H1 (cell line): ENCODE results near the gene NCK1. TPM values are rescaled to one million over a fixed set of nuclear protein-coding genes. Genes with fewer than 3 reads are reported as not detected.

Experiments
- CTCF ChIA-PET: fragments of 300-600 bp; sonication (Branson Sonifier 250); formaldehyde crosslinking; loops from one replicate; lab custom pipeline; 2021; ENCODE audit not compliant: partially characterized antibody; lab: Charles Lee
- POLR2A ChIA-PET: fragments of 300-600 bp; sonication (Branson Sonifier 250); formaldehyde crosslinking; loops from one replicate; lab custom pipeline; 2021; ENCODE audit warnings: inconsistent platforms; ENCODE audit not compliant: partially characterized antibody; lab: Charles Lee
- DNase-seq, 2 experiments: peaks; one replicate each; pipeline versions ENCODE4 v3.0.0 to v3.0.0-alpha.2; 2010 to 2022; ENCODE audit warnings: low spot score in 2 of 2, low read depth in 1 of 2, mixed read lengths in 1 of 2
- FAIRE-seq: peaks from 2 replicates; lab custom pipeline; 2011; peaks lifted over from hg19 to GRCh38; lab: Jason Lieb, UNC
- H2AFZ ChIP-seq: 2 replicates; pipeline ENCODE4 v1.8.1; 2012; ENCODE audit warnings: low read length, inconsistent platforms
- H2AK5ac ChIP-seq: 2 replicates; pipeline ENCODE4 v1.6.1; 2013; ENCODE audit warnings: low read depth, low read length
- H2BK120ac ChIP-seq: replicated peaks from 2 replicates; pipeline ENCODE3; 2013; ENCODE audit warnings: low read depth, low read length, inconsistent platforms
- H2BK12ac ChIP-seq: 2 replicates; pipeline ENCODE4 v1.6.1; 2013; ENCODE audit warnings: low read depth, low read length
- H2BK15ac ChIP-seq: 2 replicates; pipeline ENCODE4 v1.6.1; 2013; ENCODE audit warnings: low read length
- H2BK20ac ChIP-seq: 2 replicates; pipeline ENCODE4 v1.6.1; 2013; ENCODE audit warnings: low read length
- H2BK5ac ChIP-seq: 2 replicates; pipeline ENCODE4 v1.6.1; 2013; ENCODE audit warnings: low read depth, low read length
- H3K14ac ChIP-seq: 2 replicates; pipeline ENCODE4 v1.6.1; 2013; ENCODE audit warnings: inconsistent platforms; ENCODE audit not compliant: insufficient read length
- H3K18ac ChIP-seq: 2 replicates; pipeline ENCODE4 v1.6.1; 2013; ENCODE audit warnings: low read length; ENCODE audit errors: extremely low read depth
- H3K23ac ChIP-seq: 2 replicates; pipeline ENCODE4 v1.6.1; 2013; ENCODE audit warnings: inconsistent platforms; ENCODE audit not compliant: insufficient read length
- H3K23me2 ChIP-seq: 2 replicates; pipeline ENCODE4 v1.6.1; 2013; ENCODE audit warnings: low read depth, low read length
- H3K27ac ChIP-seq: 2 replicates; pipeline ENCODE4 v1.6.1; 2011; ENCODE audit warnings: low read depth, low read length, inconsistent platforms
- H3K27me3 ChIP-seq, 4 experiments: replicated peaks in 1 of 4; 1 replicate in 1 of 4; 2 replicates in 3 of 4; pipeline versions ENCODE4 v1.6.1 to v1.8.1; 2011 to 2013; ENCODE audit warnings: low read length in 3 of 4, mild to moderate bottlenecking in 3 of 4, inconsistent platforms in 2 of 4, mixed read lengths in 2 of 4, moderate library complexity in 1 of 4; ENCODE audit not compliant: control insufficient read depth in 3 of 4, insufficient read depth in 3 of 4; ENCODE audit errors: extremely low read depth in 1 of 4
- H3K36me3 ChIP-seq, 4 experiments: 2 replicates each; pipeline versions ENCODE4 v1.6.1 to v1.8.1; 2011 to 2013; ENCODE audit warnings: mild to moderate bottlenecking in 4 of 4, low read length in 3 of 4, moderate library complexity in 2 of 4, control low read depth in 1 of 4, inconsistent platforms in 1 of 4; ENCODE audit not compliant: insufficient read depth in 4 of 4, control insufficient read depth in 2 of 4
- H3K4ac ChIP-seq: replicated peaks from 2 replicates; pipeline ENCODE3; 2013; ENCODE audit warnings: low read length, low read depth, mixed read lengths, inconsistent platforms; ENCODE audit not compliant: insufficient read length
- H3K4me1 ChIP-seq, 4 experiments: replicated peaks in 1 of 4; 1 replicate in 1 of 4; 2 replicates in 3 of 4; pipeline versions ENCODE4 v1.6.1 to v1.8.1; 2011 to 2013; ENCODE audit warnings: low read length in 3 of 4, inconsistent platforms in 2 of 4, mixed read lengths in 1 of 4; ENCODE audit not compliant: insufficient read depth in 4 of 4, control insufficient read depth in 3 of 4
- H3K4me2 ChIP-seq, 2 experiments: 2 replicates each; pipeline versions ENCODE4 v1.6.1 to v1.8.1; 2011 to 2013; ENCODE audit warnings: low read depth in 2 of 2, low read length in 2 of 2, control low read depth in 1 of 2, inconsistent platforms in 1 of 2, mild to moderate bottlenecking in 1 of 2; ENCODE audit not compliant: insufficient read depth in 1 of 2
- H3K4me3 ChIP-seq, 4 experiments: fragments of 200-600, 300-600 bp in 1 of 4; sonication (generic), shearing (Covaris generic), sonication (Bioruptor Twin) in 1 of 4; 2 replicates each; pipeline versions ENCODE4 v1.5.1 to v1.8.1; 2011 to 2016; ENCODE audit warnings: low read length in 4 of 4, low read depth in 3 of 4, control low read depth in 2 of 4, inconsistent platforms in 2 of 4, mild to moderate bottlenecking in 2 of 4, mixed read lengths in 1 of 4, moderate library complexity in 1 of 4; ENCODE audit not compliant: insufficient read depth in 2 of 4; ENCODE audit errors: extremely low read depth in 1 of 4
- H3K56ac ChIP-seq: replicated peaks from 2 replicates; pipeline ENCODE3; 2013; ENCODE audit warnings: low read depth, mild to moderate bottlenecking, mixed read lengths, low read length, inconsistent platforms; ENCODE audit not compliant: insufficient read length
- H3K79me1 ChIP-seq: 2 replicates; pipeline ENCODE4 v1.6.1; 2013; ENCODE audit warnings: low read depth, low read length, control low read depth
- H3K79me2 ChIP-seq, 2 experiments: 2 replicates each; pipeline versions ENCODE4 v1.6.1 to v1.8.1; 2012 to 2013; ENCODE audit warnings: low read length in 2 of 2, mild to moderate bottlenecking in 2 of 2, inconsistent platforms in 1 of 2; ENCODE audit not compliant: insufficient read depth in 2 of 2, control insufficient read depth in 1 of 2
- H3K9ac ChIP-seq, 4 experiments: replicated peaks in 1 of 4; 1 replicate in 1 of 4; 2 replicates in 3 of 4; pipeline versions ENCODE4 v1.6.1 to v1.8.1; 2011 to 2013; ENCODE audit warnings: low read depth in 3 of 4, low read length in 3 of 4, control low read depth in 2 of 4, mild to moderate bottlenecking in 2 of 4, moderate library complexity in 2 of 4, inconsistent platforms in 1 of 4; ENCODE audit errors: extremely low read depth in 1 of 4
- H3K9me3 ChIP-seq, 2 experiments: 2 replicates each; pipeline versions ENCODE4 v1.6.1 to v1.8.1; 2012 to 2013; ENCODE audit warnings: mild to moderate bottlenecking in 2 of 2, moderate library complexity in 2 of 2, control low read depth in 1 of 2, inconsistent platforms in 1 of 2, low read depth in 1 of 2, low read length in 1 of 2, mixed read lengths in 1 of 2; ENCODE audit not compliant: insufficient read depth in 2 of 2
- H4K20me1 ChIP-seq, 2 experiments: replicated peaks in 1 of 2; 2 replicates each; pipeline versions ENCODE3 to v1.8.1; 2011 to 2013; ENCODE audit warnings: inconsistent platforms in 2 of 2, low read length in 2 of 2, mild to moderate bottlenecking in 1 of 2; ENCODE audit not compliant: insufficient read depth in 2 of 2, control insufficient read depth in 1 of 2
- H4K5ac ChIP-seq: 2 replicates; pipeline ENCODE4 v1.6.1; 2013; ENCODE audit warnings: low read length, low read depth, mixed read lengths, inconsistent platforms; ENCODE audit not compliant: insufficient read length
- H4K8ac ChIP-seq: 2 replicates; pipeline ENCODE4 v1.8.0; 2013; ENCODE audit warnings: mild to moderate bottlenecking, moderate library complexity, low read length, inconsistent platforms; ENCODE audit not compliant: insufficient read depth; ENCODE audit errors: extremely low read depth
- H4K91ac ChIP-seq: replicated peaks from 2 replicates; pipeline ENCODE3; 2013; ENCODE audit warnings: low read length, mixed read lengths, inconsistent platforms; ENCODE audit not compliant: insufficient read length
- CBX5 ChIP-seq: fragments of 300-800, 300-1000 bp; sonication (generic); IDR thresholded peaks from 2 replicates; pipeline ENCODE4 v1.7.1; 2016; ENCODE audit warnings: antibody characterized with exemption, low read length, low read depth
- SIX5 ChIP-seq: IDR thresholded peaks from 2 replicates; pipeline ENCODE4 v1.6.1; 2011; ENCODE audit warnings: mild to moderate bottlenecking, low read depth, low read length
- WGBS, 2 experiments: shearing (Covaris generic) in 1 of 2; methylation state at CpG; one replicate each; pipeline versions ENCODE4 v1.1.6 to v1.1.7; 2013 to 2015; ENCODE audit warnings: low lambda C conversion rate in 2 of 2, mixed read lengths in 2 of 2, inconsistent platforms in 1 of 2, low coverage in 1 of 2, missing lambda C conversion rate in 1 of 2; ENCODE audit not compliant: insufficient replicate concordance in 2 of 2, insufficient coverage in 1 of 2, insufficient read length in 1 of 2; ENCODE audit errors: extremely low coverage in 1 of 2, missing lambda C conversion rate in 1 of 2; 5-methylcytosine and 5-hydroxymethylcytosine counted together
- polyA plus RNA-seq, 7 experiments: library from polyadenylated mRNA; depleted of rRNA in 3 of 7; stranded (reverse) in 5 of 7; unstranded in 2 of 7; fragments of >200 nt in 5 of 7; fragments of 200-250 nt in 2 of 7; gene quantifications; 1 replicate in 5 of 7; 2 replicates in 1 of 7; 4 replicates in 1 of 7; pipeline versions ENCODE4 v1.2.1 to v1.2.3, GENCODE V29; 2011 to 2013; ENCODE audit warnings: missing spikeins in 2 of 7, mixed read lengths in 2 of 7
- total RNA-seq: library from RNA; stranded (reverse); fragmentation: NEBNext Ultra II Directional; extraction: Animal tissue kit (Norgen Biotek cat#: 25700); gene quantifications from 2 replicates; pipeline ENCODE4 v1.2.1, GENCODE V29; 2021
- TF ChIP-seq, protein P1 (sequence below): IDR thresholded peaks from 2 replicates; pipeline ENCODE4 v1.6.1; 2011; ENCODE audit warnings: low read length, improper control_type of control experiment

The NCK1 gene
- total and polyA plus RNA-seq, 2 of the 8 experiments (the other 6 are each of a cell fraction or from before 2014, with no cell fraction given) = 10.0 to 28.5 TPM

DNA sequence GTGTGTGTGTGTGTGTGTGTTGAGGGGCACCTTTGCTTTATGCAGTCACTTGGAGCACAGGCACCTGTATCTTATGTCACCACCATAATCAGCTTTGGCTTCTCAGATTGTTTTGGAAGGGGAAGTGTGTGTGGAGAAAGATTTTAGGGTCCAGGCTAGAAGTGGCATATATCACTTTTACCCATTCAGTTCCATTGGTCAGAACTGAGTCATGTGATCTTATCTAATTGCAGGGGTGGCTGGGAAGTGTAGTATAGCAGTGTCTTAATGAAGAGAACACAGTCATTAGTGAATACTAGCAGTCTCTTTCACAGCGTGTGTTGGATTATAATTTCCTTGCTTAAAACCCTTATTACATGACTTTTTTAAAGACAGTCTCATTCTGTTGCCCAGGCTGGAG is 20.6 kb downstream of the NCK1 start:
- no peak for FAIRE-seq
- Histone ChIP-seq H2AFZ (no peak overlapping the region), H3K14ac (no peak overlapping the region), H4K20me1 (peaks cover 0 to 1% of the 10 kb centered on the region in 2 experiments), H2BK20ac (no peak overlapping the region), H4K5ac (no peak overlapping the region), H2BK5ac (no peak overlapping the region), H4K8ac (no peak overlapping the region), H2BK12ac (no peak overlapping the region), H4K91ac (no peak overlapping the region), H3K9me3 (no peaks in the 10 kb centered on the region), H3K36me3 (no peaks in the 10 kb centered on the region), H3K4me1 (no peaks in the 10 kb centered on the region), H3K79me2 (peaks cover 7 to 87% of the 10 kb centered on the region in 2 experiments; a peak in 3 of 4 replicates), H3K4me2 (no peak overlapping the region), H3K4me3 (no peak overlapping the region), H3K23ac (no peak overlapping the region), H3K4ac (no peak overlapping the region), H2AK5ac (no peak overlapping the region), H3K27ac (no peak overlapping the region), H3K9ac (no peak overlapping the region), H3K79me1 (peaks cover 7% of the 10 kb centered on the region), H3K27me3 (no peaks in the 10 kb centered on the region), H2BK120ac (no peak overlapping the region), H3K56ac (no peak overlapping the region), H3K23me2 (no peaks in the 10 kb centered on the region), H2BK15ac (no peak overlapping the region), H3K18ac (no peak overlapping the region)
- 89% methylated on average over 1 of the region's 1 CpG; no CpG with 5 or more reads in 1 of the 2 experiments for WGBS, 2 experiments
- no peak for DNase-seq
- TF ChIP-seq SIX5 (peak; percentile 40; the same call in 1 of the 2 replicates), CBX5 (no peak)
- TF ChIP-seq, protein P1, sequence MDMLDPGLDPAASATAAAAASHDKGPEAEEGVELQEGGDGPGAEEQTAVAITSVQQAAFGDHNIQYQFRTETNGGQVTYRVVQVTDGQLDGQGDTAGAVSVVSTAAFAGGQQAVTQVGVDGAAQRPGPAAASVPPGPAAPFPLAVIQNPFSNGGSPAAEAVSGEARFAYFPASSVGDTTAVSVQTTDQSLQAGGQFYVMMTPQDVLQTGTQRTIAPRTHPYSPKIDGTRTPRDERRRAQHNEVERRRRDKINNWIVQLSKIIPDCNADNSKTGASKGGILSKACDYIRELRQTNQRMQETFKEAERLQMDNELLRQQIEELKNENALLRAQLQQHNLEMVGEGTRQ = peak; percentile 68
- ChIA-PET POLR2A (no interaction called here), CTCF (interaction anchor here (0.6 kb wide), 1 partner anchor 1306 kb away, joined by 3 read pairs; no protein-coding TSS in a partner anchor)
